ENCODE measurements around the gene MS4A6E.
"Not testable (repeated sequence)": the region's sequence is repeated elsewhere in the genome, so short reads cannot be mapped to it uniquely, and the experiment has no call there.

The MS4A6E gene, protein sequence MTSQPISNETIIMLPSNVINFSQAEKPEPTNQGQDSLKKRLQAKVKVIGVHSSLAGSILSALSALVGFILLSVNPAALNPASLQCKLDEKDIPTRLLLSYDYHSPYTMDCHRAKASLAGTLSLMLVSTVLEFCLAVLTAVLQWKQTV

DNA sequence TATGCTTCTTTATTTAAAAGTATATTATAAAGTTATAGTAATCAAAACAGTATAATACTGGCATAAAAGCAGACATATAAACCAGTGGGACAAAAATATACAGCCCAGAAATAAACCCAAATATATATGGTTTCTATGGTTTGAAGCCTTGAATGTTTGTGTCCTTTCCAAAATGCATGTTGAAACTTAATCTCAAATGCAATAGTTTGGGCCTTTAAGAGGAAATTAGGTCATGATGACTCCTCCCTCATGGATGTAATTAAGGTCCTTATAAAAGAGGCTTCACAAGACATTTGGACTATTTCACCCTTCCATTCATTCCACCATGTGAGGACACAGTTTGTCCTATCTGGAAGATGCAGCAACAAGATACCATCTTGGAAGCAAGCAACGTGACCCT, at the start of gene MS4A6E:
Gene MS4A6E (plus strand): TSS at position 301 of the 400 bp plus-strand sequence. CDS start 7,641 bp downstream, outside the sequence.
- Histone ChIP-seq H3K36me3 (ENCODE audit: insufficient read depth, low read length) (no peaks in the 10 kb centered on the region), H3K27me3 (ENCODE audit: insufficient read depth, low read length) (no peaks in the 10 kb centered on the region), H3K4me1 (ENCODE audit: control insufficient read depth, insufficient read depth, low read length, unreplicated experiment) (no peaks in the 10 kb centered on the region), H3K79me2 (ENCODE audit: control insufficient read depth, insufficient read depth, low read length, unreplicated experiment) (no peaks in the 10 kb centered on the region), H3K27ac (ENCODE audit: low read depth, low read length) (no peak within 1 kb of the TSS), H2AFZ (ENCODE audit: low read length, unreplicated experiment) (no peak within 1 kb of the TSS), H3K4me3 (ENCODE audit: low read depth, low read length) (no peak within 1 kb of the TSS)

DNA sequence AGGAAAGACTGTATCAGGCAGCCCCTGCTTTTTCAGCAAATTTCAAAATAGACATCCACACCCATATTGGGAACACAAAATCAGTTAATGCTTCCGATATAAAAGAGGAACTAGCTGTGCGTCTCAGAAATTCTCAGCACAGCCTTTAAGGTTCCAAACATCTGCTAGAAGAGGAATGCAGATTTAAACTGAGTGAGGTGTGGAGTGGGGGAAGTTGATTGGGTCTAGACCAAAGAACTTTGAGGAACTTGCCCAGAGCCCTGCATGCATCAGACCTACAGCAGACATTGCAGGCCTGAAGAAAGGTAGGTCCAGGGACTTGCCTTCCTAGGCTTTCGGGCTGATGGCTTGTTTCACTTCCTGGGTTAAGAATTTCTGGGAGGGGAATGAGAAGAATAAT, 46.6 kb upstream of the MS4A6E start, which contains the start of gene MS4A4A:
Gene MS4A4A (plus strand): TSS at position 255 of the 400 bp plus-strand sequence. CDS start 10 bp downstream, at position 265.
- Histone ChIP-seq H3K36me3 (ENCODE audit: insufficient read depth, low read length) (no peaks in the 10 kb centered on the region), H3K4me1 (ENCODE audit: control insufficient read depth, insufficient read depth, low read length, unreplicated experiment) (no peaks in the 10 kb centered on the region), H3K27me3 (ENCODE audit: insufficient read depth, low read length) (no peaks in the 10 kb centered on the region), H3K4me3 (ENCODE audit: low read depth, low read length) (no peak within 1 kb of the TSS), H3K27ac (ENCODE audit: low read depth, low read length) (no peak within 1 kb of the TSS), H2AFZ (ENCODE audit: low read length, unreplicated experiment) (no peak within 1 kb of the TSS), H3K79me2 (ENCODE audit: control insufficient read depth, insufficient read depth, low read length, unreplicated experiment) (no peaks in the 10 kb centered on the region)

DNA sequence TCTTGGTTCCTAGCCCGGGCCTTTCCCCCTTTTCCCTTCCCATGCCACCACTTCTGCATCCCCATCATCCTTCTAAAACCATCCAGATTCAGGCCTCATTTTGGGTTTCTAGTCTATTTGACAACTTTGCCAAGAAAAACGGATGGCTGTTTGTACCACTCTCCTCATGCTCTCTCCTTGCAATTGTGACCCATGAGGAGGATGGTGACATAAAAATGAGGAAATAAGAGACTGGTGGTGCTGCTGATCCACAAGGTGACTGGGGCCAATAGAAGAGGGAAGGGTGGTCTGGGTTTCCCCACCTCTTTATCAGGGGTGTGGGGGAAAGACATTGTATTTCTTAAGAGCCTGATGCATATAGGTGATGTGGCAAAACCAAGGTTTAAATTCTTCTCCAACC, 45.6 kb upstream of the MS4A6E start:
- Histone ChIP-seq H3K4me1 (ENCODE audit: control insufficient read depth, insufficient read depth, low read length, unreplicated experiment) (no peaks in the 10 kb centered on the region), H3K79me2 (ENCODE audit: control insufficient read depth, insufficient read depth, low read length, unreplicated experiment) (no peaks in the 10 kb centered on the region)

DNA sequence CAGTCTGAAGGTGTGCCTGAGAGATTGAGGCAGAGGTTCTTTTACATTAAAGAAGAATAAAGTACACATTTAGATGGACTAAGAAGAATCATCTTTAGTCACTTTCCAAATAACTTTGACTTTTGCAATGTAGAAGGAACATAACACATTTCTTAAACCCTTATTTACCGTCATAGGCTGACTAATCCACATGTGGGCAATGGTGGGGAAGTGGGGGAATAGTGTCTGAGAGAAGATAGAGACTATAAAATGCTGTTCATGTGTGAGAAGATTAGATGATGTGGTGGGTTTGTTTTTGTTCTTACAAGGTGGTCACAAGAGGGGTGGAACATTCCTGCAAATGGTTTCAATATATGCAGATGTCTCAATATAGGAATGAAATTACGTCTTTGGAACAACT, 44.8 kb upstream of the MS4A6E start:
- Histone ChIP-seq H3K4me3 (ENCODE audit: low read depth, low read length) (no peak overlapping the region), H2AFZ (ENCODE audit: low read length, unreplicated experiment) (no peak overlapping the region), H3K27ac (ENCODE audit: low read depth, low read length) (no peak overlapping the region), H3K4me1 (ENCODE audit: control insufficient read depth, insufficient read depth, low read length, unreplicated experiment) (no peaks in the 10 kb centered on the region), H3K27me3 (ENCODE audit: insufficient read depth, low read length) (no peaks in the 10 kb centered on the region), H3K36me3 (ENCODE audit: insufficient read depth, low read length) (no peaks in the 10 kb centered on the region), H3K79me2 (ENCODE audit: control insufficient read depth, insufficient read depth, low read length, unreplicated experiment) (no peaks in the 10 kb centered on the region)

More for the DNA sequence above, 45.6 kb upstream of the MS4A6E start:
- no peak overlapping the region for H3K27ac ChIP-seq (ENCODE audit: low read depth, low read length)
- H3K36me3 ChIP-seq (ENCODE audit: insufficient read depth, low read length) = no peaks in the 10 kb centered on the region
- H2AFZ ChIP-seq (ENCODE audit: low read length, unreplicated experiment) = no peak overlapping the region
- H3K27me3 ChIP-seq (ENCODE audit: insufficient read depth, low read length) = no peaks in the 10 kb centered on the region
- H3K4me3 ChIP-seq (ENCODE audit: low read depth, low read length) = no peak overlapping the region

DNA sequence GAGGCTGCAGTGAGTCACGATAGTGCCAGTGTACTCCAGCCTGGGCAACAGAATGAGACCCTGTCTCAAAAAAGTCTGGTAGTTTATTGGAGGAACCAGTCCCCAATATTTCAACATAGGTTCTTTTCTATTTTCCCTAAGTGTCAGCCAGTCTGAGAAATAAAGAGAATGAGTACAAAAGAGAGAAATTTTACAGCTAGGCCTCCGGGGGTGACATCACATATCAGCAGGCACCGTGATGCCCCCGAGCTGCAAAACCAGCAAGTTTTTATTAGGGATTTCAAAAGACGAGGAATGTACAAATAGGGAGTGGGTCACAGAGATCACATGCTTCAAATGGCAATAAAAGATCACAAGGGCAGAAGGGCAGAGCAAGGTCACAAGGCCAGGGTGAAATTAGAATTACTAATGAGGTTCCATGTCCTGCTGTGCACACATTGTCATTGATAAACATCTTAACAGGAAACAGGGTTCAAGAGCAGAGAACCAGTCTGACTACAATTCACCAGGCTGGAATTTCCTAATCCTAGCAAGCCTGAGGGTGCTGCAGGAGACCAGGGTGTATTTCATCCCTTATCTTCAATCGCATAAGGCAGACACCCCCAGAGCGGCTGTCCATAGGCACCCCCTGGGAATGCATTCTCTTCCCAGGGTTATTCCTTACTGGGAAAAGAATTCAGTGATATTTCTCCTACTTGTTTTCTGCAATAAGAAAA, 41.5 kb upstream of the MS4A6E start:
- H3K27ac ChIP-seq (ENCODE audit: low read depth, low read length); H2AFZ ChIP-seq (ENCODE audit: low read length, unreplicated experiment): not testable (repeated sequence)

DNA sequence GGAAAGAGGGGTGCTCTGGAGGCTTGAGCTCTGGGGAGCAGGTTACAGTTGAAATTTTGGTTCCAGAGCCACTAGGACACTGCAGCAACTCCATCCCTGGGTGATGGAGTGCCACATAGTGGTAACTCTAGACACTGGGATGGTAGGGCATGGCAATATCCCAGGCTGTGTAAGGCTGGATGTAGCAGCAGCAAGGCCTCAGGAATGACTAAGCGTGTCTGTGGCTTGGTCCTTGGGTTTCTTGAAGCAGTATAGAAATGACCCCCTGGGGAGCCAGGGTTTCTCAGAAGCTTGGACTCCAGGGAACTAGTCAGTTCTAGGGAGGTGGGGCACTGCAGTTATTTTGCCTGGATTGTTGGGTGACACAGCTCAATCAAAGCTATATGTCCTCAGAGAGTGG, 38.5 kb upstream of the MS4A6E start:
- Histone ChIP-seq H3K79me2 (ENCODE audit: control insufficient read depth, insufficient read depth, low read length, unreplicated experiment) (no peaks in the 10 kb centered on the region), H2AFZ (ENCODE audit: low read length, unreplicated experiment) (no peak overlapping the region), H3K27ac (ENCODE audit: low read depth, low read length) (no peak overlapping the region), H3K4me1 (ENCODE audit: control insufficient read depth, insufficient read depth, low read length, unreplicated experiment) (no peaks in the 10 kb centered on the region), H3K27me3 (ENCODE audit: insufficient read depth, low read length) (no peaks in the 10 kb centered on the region), H3K36me3 (ENCODE audit: insufficient read depth, low read length) (no peaks in the 10 kb centered on the region), H3K4me3 (ENCODE audit: low read depth, low read length) (no peak overlapping the region)

More for the DNA sequence above, 41.5 kb upstream of the MS4A6E start:
- not testable (repeated sequence) for H3K27me3 ChIP-seq (ENCODE audit: insufficient read depth, low read length); H3K36me3 ChIP-seq (ENCODE audit: insufficient read depth, low read length); H3K79me2 ChIP-seq (ENCODE audit: control insufficient read depth, insufficient read depth, low read length, unreplicated experiment); H3K4me1 ChIP-seq (ENCODE audit: control insufficient read depth, insufficient read depth, low read length, unreplicated experiment); H3K4me3 ChIP-seq (ENCODE audit: low read depth, low read length)

DNA sequence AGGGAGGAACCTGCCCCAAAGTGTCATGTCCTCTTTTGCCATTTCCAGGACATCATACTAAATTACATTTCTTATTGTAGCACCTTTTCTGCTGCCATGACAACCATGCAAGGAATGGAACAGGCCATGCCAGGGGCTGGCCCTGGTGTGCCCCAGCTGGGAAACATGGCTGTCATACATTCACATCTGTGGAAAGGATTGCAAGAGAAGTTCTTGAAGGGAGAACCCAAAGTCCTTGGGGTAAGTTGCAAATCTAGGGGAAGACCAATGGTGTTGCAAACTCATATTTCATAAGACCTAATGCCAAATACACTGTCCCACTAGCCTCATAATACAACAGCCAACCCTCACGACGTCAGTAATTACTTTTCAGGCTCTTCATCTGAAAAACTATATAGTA, 34.9 kb upstream of the MS4A6E start:
- Histone ChIP-seq H3K4me1 (ENCODE audit: control insufficient read depth, insufficient read depth, low read length, unreplicated experiment) (no peaks in the 10 kb centered on the region), H3K4me3 (ENCODE audit: low read depth, low read length) (no peak overlapping the region), H3K36me3 (ENCODE audit: insufficient read depth, low read length) (no peaks in the 10 kb centered on the region), H3K27me3 (ENCODE audit: insufficient read depth, low read length) (no peaks in the 10 kb centered on the region), H2AFZ (ENCODE audit: low read length, unreplicated experiment) (no peak overlapping the region), H3K79me2 (ENCODE audit: control insufficient read depth, insufficient read depth, low read length, unreplicated experiment) (no peaks in the 10 kb centered on the region), H3K27ac (ENCODE audit: low read depth, low read length) (no peak overlapping the region)

DNA sequence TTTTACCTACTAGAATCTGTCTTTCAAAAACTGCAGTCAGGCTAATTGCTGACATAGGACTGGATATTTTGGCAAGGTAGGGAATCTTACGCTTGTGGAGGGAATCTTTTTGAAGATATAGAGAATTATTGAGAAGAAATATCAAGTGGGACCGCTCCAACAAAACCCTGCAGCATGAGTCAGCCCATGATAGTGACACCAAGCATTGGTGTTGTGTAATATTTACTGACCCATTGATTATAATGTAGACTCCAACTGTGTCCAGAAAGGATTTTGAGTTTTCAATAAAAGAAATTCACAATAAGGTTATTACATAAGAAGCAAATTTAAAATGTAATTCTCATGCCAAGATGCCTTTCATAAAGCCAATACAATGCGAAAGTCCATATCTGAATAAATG, 25.9 kb upstream of the MS4A6E start:
- no peak overlapping the region for H3K4me3 ChIP-seq (ENCODE audit: low read depth, low read length)
- no peak overlapping the region for H2AFZ ChIP-seq (ENCODE audit: low read length, unreplicated experiment)
- H3K36me3 ChIP-seq (ENCODE audit: insufficient read depth, low read length) = no peaks in the 10 kb centered on the region
- no peak overlapping the region for H3K27ac ChIP-seq (ENCODE audit: low read depth, low read length)
- H3K79me2 ChIP-seq (ENCODE audit: control insufficient read depth, insufficient read depth, low read length, unreplicated experiment) = no peaks in the 10 kb centered on the region
- H3K27me3 ChIP-seq (ENCODE audit: insufficient read depth, low read length) = no peaks in the 10 kb centered on the region
- H3K4me1 ChIP-seq (ENCODE audit: control insufficient read depth, insufficient read depth, low read length, unreplicated experiment) = no peaks in the 10 kb centered on the region

DNA sequence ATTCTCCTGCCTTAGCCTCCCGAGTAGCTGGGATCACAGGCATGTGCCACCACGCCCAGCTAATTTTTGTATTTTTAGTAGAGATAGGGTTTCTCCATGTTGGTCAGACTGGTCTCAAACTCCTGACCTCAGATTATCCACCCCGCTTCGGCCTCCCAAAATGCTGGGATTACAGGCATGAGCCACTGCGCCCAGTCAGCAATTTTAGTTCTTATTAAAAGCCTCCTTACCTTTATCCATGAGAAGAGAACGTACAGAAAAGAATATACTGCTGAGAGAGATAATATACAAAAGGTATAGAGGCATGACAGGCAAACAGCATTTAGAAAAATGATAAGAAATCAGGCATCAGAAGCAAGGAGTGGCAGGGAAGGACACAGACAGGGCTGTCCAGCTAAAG, 25.2 kb upstream of the MS4A6E start:
- H3K36me3 ChIP-seq (ENCODE audit: insufficient read depth, low read length); H3K4me1 ChIP-seq (ENCODE audit: control insufficient read depth, insufficient read depth, low read length, unreplicated experiment); H3K27ac ChIP-seq (ENCODE audit: low read depth, low read length); H3K27me3 ChIP-seq (ENCODE audit: insufficient read depth, low read length); H3K4me3 ChIP-seq (ENCODE audit: low read depth, low read length); H2AFZ ChIP-seq (ENCODE audit: low read length, unreplicated experiment); H3K79me2 ChIP-seq (ENCODE audit: control insufficient read depth, insufficient read depth, low read length, unreplicated experiment): not testable (repeated sequence)

DNA sequence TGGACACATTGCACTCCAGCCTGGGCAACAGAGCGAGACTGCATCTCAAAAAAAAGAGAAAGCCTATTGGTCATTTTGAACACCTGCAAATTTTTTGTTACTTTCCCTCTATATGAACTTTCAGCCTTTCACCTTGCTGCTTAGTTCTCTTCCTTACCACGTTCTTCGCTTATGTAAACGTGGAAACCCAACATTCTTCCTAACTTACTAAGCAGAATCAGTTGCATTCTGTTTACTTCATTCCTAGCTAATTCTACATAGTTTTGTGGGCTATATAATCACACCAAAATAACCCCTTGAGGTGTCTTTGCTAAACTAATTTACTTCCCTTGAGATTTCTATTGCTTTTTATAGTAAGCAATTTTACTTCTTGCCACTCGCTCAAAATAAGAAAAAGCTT, 23.4 kb upstream of the MS4A6E start:
- H3K27me3 ChIP-seq (ENCODE audit: insufficient read depth, low read length) = no peaks in the 10 kb centered on the region
- H3K79me2 ChIP-seq (ENCODE audit: control insufficient read depth, insufficient read depth, low read length, unreplicated experiment) = no peaks in the 10 kb centered on the region
- no peak overlapping the region for H2AFZ ChIP-seq (ENCODE audit: low read length, unreplicated experiment)
- H3K27ac ChIP-seq (ENCODE audit: low read depth, low read length) = no peak overlapping the region
- no peaks in the 10 kb centered on the region for H3K4me1 ChIP-seq (ENCODE audit: control insufficient read depth, insufficient read depth, low read length, unreplicated experiment)
- no peaks in the 10 kb centered on the region for H3K36me3 ChIP-seq (ENCODE audit: insufficient read depth, low read length)
- H3K4me3 ChIP-seq (ENCODE audit: low read depth, low read length) = no peak overlapping the region

DNA sequence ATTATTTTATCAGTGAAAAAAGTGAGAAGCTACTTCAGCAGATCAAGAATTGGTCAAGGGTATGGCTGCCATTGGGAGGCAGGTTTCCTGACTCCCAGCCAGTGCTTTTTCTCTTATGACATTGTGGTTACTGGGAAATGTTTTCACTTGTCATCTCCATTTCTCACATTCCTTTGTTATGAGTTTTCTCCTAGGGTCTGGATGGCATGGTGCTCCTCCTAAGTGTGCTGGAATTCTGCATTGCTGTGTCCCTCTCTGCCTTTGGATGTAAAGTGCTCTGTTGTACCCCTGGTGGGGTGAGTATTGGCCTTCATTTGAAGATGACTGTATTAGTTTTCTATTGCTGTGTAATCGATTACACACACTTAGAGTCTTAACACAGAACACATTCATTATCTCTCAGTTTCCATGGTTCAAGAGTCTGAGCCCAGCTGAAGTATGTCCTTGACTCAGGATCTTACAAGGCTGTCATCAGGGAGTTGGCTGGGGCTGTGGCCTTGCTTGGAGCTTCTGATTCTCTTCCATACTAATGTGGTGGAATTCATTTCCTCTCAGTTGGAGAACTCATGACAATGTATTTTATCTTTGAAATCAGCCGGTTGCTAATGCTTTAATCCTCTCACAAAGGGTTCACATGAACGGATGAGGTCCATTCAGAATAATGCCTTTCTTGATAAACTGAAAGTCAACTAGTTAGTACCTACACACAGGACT, 21.0 kb upstream of the MS4A6E start:
- Histone ChIP-seq H3K4me1 (ENCODE audit: control insufficient read depth, insufficient read depth, low read length, unreplicated experiment) (no peaks in the 10 kb centered on the region), H3K36me3 (ENCODE audit: insufficient read depth, low read length) (no peaks in the 10 kb centered on the region), H3K27ac (ENCODE audit: low read depth, low read length) (no peak overlapping the region), H3K79me2 (ENCODE audit: control insufficient read depth, insufficient read depth, low read length, unreplicated experiment) (no peaks in the 10 kb centered on the region), H2AFZ (ENCODE audit: low read length, unreplicated experiment) (no peak overlapping the region), H3K27me3 (ENCODE audit: insufficient read depth, low read length) (no peaks in the 10 kb centered on the region), H3K4me3 (ENCODE audit: low read depth, low read length) (no peak overlapping the region)
